AG20443 (cell line): Measurements from ENCODE around the gene GPC5.
"Not testable (repeated sequence)": the region's sequence is repeated elsewhere in the genome, so short reads cannot be mapped to it uniquely, and the experiment has no call there.

Experiments
- DNase-seq: peaks from one replicate; pipeline ENCODE4 v3.0.0; 2012; ENCODE audit warnings: low spot score, mixed read lengths

The GPC5 gene

GRCh38 chr13:91368676-91369440, 29.6 kb upstream of the GPC5 start:
- no peak for DNase-seq

- DNase-seq = peak; percentile 9
Observed at GRCh38 chr13:91369441-91369831, 29.0 kb upstream of the GPC5 start.

GRCh38 chr13:91370501-91370900, 27.9 kb upstream of the GPC5 start:
- no peak for DNase-seq

GRCh38 chr13:91372911-91373310, 25.5 kb upstream of the GPC5 start:
- no peak for DNase-seq

GRCh38 chr13:91375116-91375729, 23.2 kb upstream of the GPC5 start:
- peak; percentile 45 for DNase-seq

- no peak for DNase-seq
Observed at GRCh38 chr13:91381371-91381770, 17.1 kb upstream of the GPC5 start.

GRCh38 chr13:91383836-91384235, 14.6 kb upstream of the GPC5 start:
- no peak for DNase-seq

GRCh38 chr13:91384896-91385295, 13.5 kb upstream of the GPC5 start:
- DNase-seq = no peak

GRCh38 chr13:91389186-91389585, 9.2 kb upstream of the GPC5 start:
- no peak for DNase-seq

- no peak for DNase-seq
Observed at GRCh38 chr13:91397595-91397994, 826 bp upstream of the GPC5 start.

GRCh38 chr13:91399189-91400062, 1.0 kb downstream of the GPC5 start:
- no peak for DNase-seq

GRCh38 chr13:91400063-91400399, 1.6 kb downstream of the GPC5 start:
- no peak for DNase-seq

GRCh38 chr13:91400671-91401070, 2.2 kb downstream of the GPC5 start:
- DNase-seq = no peak

- no peak for DNase-seq
Observed at GRCh38 chr13:91401920-91402319, 3.5 kb downstream of the GPC5 start.

- DNase-seq = no peak
Observed at GRCh38 chr13:91405240-91405639, 6.8 kb downstream of the GPC5 start.

GRCh38 chr13:91406619-91407018, 8.2 kb downstream of the GPC5 start:
- peak; percentile 24 for DNase-seq

GRCh38 chr13:91408971-91409370, 10.6 kb downstream of the GPC5 start:
- no peak for DNase-seq

- not testable (repeated sequence) for DNase-seq
Observed at GRCh38 chr13:91416579-91416978, 18.2 kb downstream of the GPC5 start.

- DNase-seq = no peak
Observed at GRCh38 chr13:91417660-91418325, 19.4 kb downstream of the GPC5 start.

GRCh38 chr13:91426913-91427312, 28.5 kb downstream of the GPC5 start:
- no peak for DNase-seq

GRCh38 chr13:91438674-91439073, 40.3 kb downstream of the GPC5 start:
- DNase-seq = not testable (repeated sequence)

- no peak for DNase-seq
Observed at GRCh38 chr13:91450913-91451312, 52.5 kb downstream of the GPC5 start.
